ENCODE measurements around the gene GGACT. TPM values are rescaled to one million over a fixed set of nuclear protein-coding genes. Genes with fewer than 3 reads are reported as not detected.
"Not testable (repeated sequence)": the region's sequence is repeated elsewhere in the genome, so short reads cannot be mapped to it uniquely, and the experiment has no call there.

Gene GGACT
- total RNA-seq, 2 donors from 2014 or later: 6.7 to 10.0 TPM

GRCh38 chr13:100528820-100529219, 59.8 kb downstream of the GGACT start:
- Histone ChIP-seq H3K4me1 (no peaks in the 10 kb centered on the region), H3K27me3 (no peaks in the 10 kb centered on the region), H3K9ac (ENCODE audit: low read depth in 2 of 2, low read length in 2 of 2) (no peak overlapping the region), H3K9me3 (no peaks in the 10 kb centered on the region), H3K36me3 (no peaks in the 10 kb centered on the region), H3K4me3 (no peak overlapping the region), H3K27ac (no peak overlapping the region)
- intact Hi-C loops (cut with DNase I): no loop called here
- no peak for DNase-seq
- no peak for TF ChIP-seq CTCF (IDR thresholded peaks at IDR 0.05)

GRCh38 chr13:100528353-100528752, 60.2 kb downstream of the GGACT start:
- H3K9me3 ChIP-seq: no peaks in the 10 kb centered on the region
- no peaks in the 10 kb centered on the region for H3K27me3 ChIP-seq
- no peak for TF ChIP-seq CTCF (IDR thresholded peaks at IDR 0.05)
- no peak overlapping the region for H3K27ac ChIP-seq
- no peaks in the 10 kb centered on the region for H3K36me3 ChIP-seq
- H3K4me1 ChIP-seq: no peaks in the 10 kb centered on the region
- no peak overlapping the region for H3K9ac ChIP-seq (ENCODE audit: low read depth in 2 of 2, low read length in 2 of 2)
- intact Hi-C loops (cut with DNase I): no loop called here
- no peak for DNase-seq
- H3K4me3 ChIP-seq: no peak overlapping the region

GRCh38 chr13:100527644-100528043, 60.9 kb downstream of the GGACT start:
- no peak for TF ChIP-seq CTCF (IDR thresholded peaks at IDR 0.05)
- Histone ChIP-seq H3K9me3 (no peaks in the 10 kb centered on the region), H3K27me3 (no peaks in the 10 kb centered on the region), H3K27ac (no peak overlapping the region), H3K36me3 (no peaks in the 10 kb centered on the region), H3K4me3 (no peak overlapping the region), H3K9ac (ENCODE audit: low read depth in 2 of 2, low read length in 2 of 2) (no peak overlapping the region), H3K4me1 (no peaks in the 10 kb centered on the region)
- DNase-seq: no peak
- intact Hi-C loops (cut with DNase I): no loop called here

- Histone ChIP-seq H3K36me3 (no peaks in the 10 kb centered on the region), H3K9me3 (no peaks in the 10 kb centered on the region), H3K4me1 (no peaks in the 10 kb centered on the region), H3K9ac (ENCODE audit: low read depth in 2 of 2, low read length in 2 of 2) (no peak overlapping the region), H3K4me3 (no peak overlapping the region), H3K27me3 (no peaks in the 10 kb centered on the region), H3K27ac (no peak overlapping the region)
- intact Hi-C loops (cut with DNase I): no loop called here
- no peak for TF ChIP-seq CTCF (IDR thresholded peaks at IDR 0.05)
- no peak for DNase-seq
These were observed 62.1 kb downstream of the GGACT start for GRCh38 chr13:100526318-100527000.

GRCh38 chr13:100525453-100526317, 62.9 kb downstream of the GGACT start:
- no peak for TF ChIP-seq CTCF (IDR thresholded peaks at IDR 0.05)
- intact Hi-C loops (cut with DNase I): no loop called here
- no peaks in the 10 kb centered on the region for H3K36me3 ChIP-seq
- no peak overlapping the region for H3K27ac ChIP-seq
- H3K4me1 ChIP-seq: no peaks in the 10 kb centered on the region
- H3K27me3 ChIP-seq: no peaks in the 10 kb centered on the region
- no peak overlapping the region for H3K9ac ChIP-seq (ENCODE audit: low read depth in 2 of 2, low read length in 2 of 2)
- no peak for DNase-seq
- no peak overlapping the region for H3K4me3 ChIP-seq
- H3K9me3 ChIP-seq: no peaks in the 10 kb centered on the region

GRCh38 chr13:100524688-100525087, 63.9 kb downstream of the GGACT start:
- intact Hi-C loops (cut with DNase I); DNase-seq; H3K27me3 ChIP-seq; H3K9ac ChIP-seq (ENCODE audit: low read depth in 2 of 2, low read length in 2 of 2); H3K4me3 ChIP-seq; H3K9me3 ChIP-seq; H3K4me1 ChIP-seq; H3K36me3 ChIP-seq; H3K27ac ChIP-seq: not testable (repeated sequence)
